HEK293 (cell line): ENCODE measurements around the gene BRD1.
"Not testable (repeated sequence)": the region's sequence is repeated elsewhere in the genome, so short reads cannot be mapped to it uniquely, and the experiment has no call there.

Source experiments
- CTCF ChIA-PET: fragments of 350-600 bp; formaldehyde crosslinking; extraction: SDS; loops from one replicate; lab custom pipeline; 2021; ENCODE audit warnings: antibody characterized with exemption; lab: Yijun Ruan, JAX
- POLR2A ChIA-PET: fragments of 300-600 bp; formaldehyde crosslinking; extraction: SDS; loops from one replicate; lab custom pipeline; 2020; ENCODE audit warnings: antibody characterized with exemption, inconsistent platforms; lab: Yijun Ruan, JAX
- H3K27ac ChIP-seq: fragments of 200-500 bp; sonication (Bioruptor generic); 2 replicates; pipeline ENCODE4 v1.5.1; 2014; ENCODE audit warnings: low read depth, low read length, control low read depth, inconsistent platforms; ENCODE audit errors: extremely low read depth
- H3K36me3 ChIP-seq, 2 experiments: fragments of 200-500 bp in 1 of 2; sonication (Bioruptor generic) in 1 of 2; 1 replicate in 1 of 2; 2 replicates in 1 of 2; pipeline ENCODE4 v1.5.1; 2014 to 2017; ENCODE audit warnings: inconsistent platforms in 2 of 2, low read length in 2 of 2; ENCODE audit not compliant: control insufficient read depth in 2 of 2, insufficient read depth in 1 of 2
- H3K4me1 ChIP-seq: fragments of 200-500 bp; sonication (Bioruptor generic); 2 replicates; pipeline ENCODE4 v1.5.1; 2014; ENCODE audit warnings: mild to moderate bottlenecking, low read length, inconsistent platforms; ENCODE audit not compliant: control insufficient read depth, insufficient read depth
- H3K4me3 ChIP-seq: 2 replicates; pipeline ENCODE4 v1.5.1; 2011; ENCODE audit warnings: low read depth, mild to moderate bottlenecking, control low read depth, low read length, moderate library complexity
- H3K9me3 ChIP-seq: fragments of 200-500 bp; sonication (Bioruptor generic); 2 replicates; pipeline ENCODE4 v1.5.1; 2014; ENCODE audit warnings: low read depth, low read length, inconsistent platforms; ENCODE audit not compliant: control insufficient read depth, insufficient read depth
- EGR2 ChIP-seq: fragments of 450-650 bp; formaldehyde crosslinking; IDR thresholded peaks from 2 replicates; pipeline ENCODE4 v1.5.1; 2016; ENCODE audit warnings: low read depth, missing biosample characterization, missing genetic modification characterization
- HIC1 ChIP-seq: fragments of 450-650 bp; formaldehyde crosslinking; IDR thresholded peaks from 2 replicates; pipeline ENCODE4 v1.5.1; 2016; ENCODE audit warnings: missing biosample characterization, missing genetic modification characterization
- KLF8 ChIP-seq: fragments of 450-650 bp; formaldehyde crosslinking; IDR thresholded peaks from 2 replicates; pipeline ENCODE4 v1.5.1; 2016; ENCODE audit warnings: missing biosample characterization, missing genetic modification characterization
- PBX3 ChIP-seq: sonication (generic); formaldehyde crosslinking; IDR thresholded peaks from 2 replicates; pipeline ENCODE4 v1.8.1; 2022; ENCODE audit warnings: mild to moderate bottlenecking, moderate library complexity, missing genetic modification reagents
- PRDM4 ChIP-seq: fragments of 450-650 bp; formaldehyde crosslinking; IDR thresholded peaks from 2 replicates; pipeline ENCODE4 v1.5.1; 2017; ENCODE audit warnings: missing biosample characterization, missing genetic modification characterization
- SCRT2 ChIP-seq: fragments of 450-650 bp; formaldehyde crosslinking; IDR thresholded peaks from 2 replicates; pipeline ENCODE4 v1.5.1; 2016; ENCODE audit warnings: missing biosample characterization, missing genetic modification characterization
- YY2 ChIP-seq: fragments of 450-650 bp; formaldehyde crosslinking; IDR thresholded peaks from 2 replicates; pipeline ENCODE4 v1.5.1; 2016; ENCODE audit warnings: missing biosample characterization, missing genetic modification characterization
- ZFHX2 ChIP-seq: fragments of 450-650 bp; formaldehyde crosslinking; conservative IDR thresholded peaks from 2 replicates; pipeline ENCODE4 v1.5.1; 2016; ENCODE audit warnings: missing biosample characterization, missing genetic modification characterization
- ZFP3 ChIP-seq: fragments of 450-650 bp; formaldehyde crosslinking; IDR thresholded peaks from 2 replicates; pipeline ENCODE4 v1.5.1; 2016; ENCODE audit warnings: low read depth, missing biosample characterization, missing genetic modification characterization
- ZNF138 ChIP-seq: fragments of 450-650 bp; formaldehyde crosslinking; IDR thresholded peaks from 2 replicates; pipeline ENCODE4 v1.5.1; 2016; ENCODE audit warnings: missing biosample characterization, missing genetic modification characterization, borderline replicate concordance
- ZNF221 ChIP-seq: fragments of 450-650 bp; formaldehyde crosslinking; IDR thresholded peaks from 2 replicates; pipeline ENCODE4 v1.5.1; 2017; ENCODE audit warnings: missing biosample characterization, missing genetic modification characterization, borderline replicate concordance
- ZNF23 ChIP-seq: fragments of 450-650 bp; formaldehyde crosslinking; IDR thresholded peaks from 2 replicates; pipeline ENCODE4 v1.5.1; 2016; ENCODE audit warnings: missing biosample characterization, missing genetic modification characterization, borderline replicate concordance
- ZNF324 ChIP-seq: fragments of 450-650 bp; formaldehyde crosslinking; IDR thresholded peaks from 2 replicates; pipeline ENCODE4 v1.5.1; 2016; ENCODE audit warnings: missing biosample characterization, missing genetic modification characterization
- ZNF335 ChIP-seq: fragments of 450-650 bp; formaldehyde crosslinking; conservative IDR thresholded peaks from 2 replicates; pipeline ENCODE4 v1.5.1; 2016; ENCODE audit warnings: missing biosample characterization, missing genetic modification characterization
- ZNF341 ChIP-seq: fragments of 450-650 bp; formaldehyde crosslinking; IDR thresholded peaks from 2 replicates; pipeline ENCODE4; 2016; ENCODE audit warnings: low read depth, missing biosample characterization, missing genetic modification characterization
- ZNF548 ChIP-seq: fragments of 450-650 bp; formaldehyde crosslinking; IDR thresholded peaks from 2 replicates; pipeline ENCODE4 v1.5.1; 2016; ENCODE audit warnings: missing biosample characterization, missing genetic modification characterization
- ZNF561 ChIP-seq: fragments of 450-650 bp; IDR thresholded peaks from 2 replicates; pipeline ENCODE4 v1.5.1; 2018; ENCODE audit warnings: missing biosample characterization, missing genetic modification characterization, borderline replicate concordance
- ZNF580 ChIP-seq: fragments of 450-650 bp; formaldehyde crosslinking; IDR thresholded peaks from 2 replicates; pipeline ENCODE4 v1.5.1; 2016; ENCODE audit warnings: missing biosample characterization, missing genetic modification characterization
- ZNF791 ChIP-seq: fragments of 450-650 bp; formaldehyde crosslinking; IDR thresholded peaks from 2 replicates; pipeline ENCODE4 v1.5.1; 2016; ENCODE audit warnings: missing biosample characterization, missing genetic modification characterization
- ZSCAN16 ChIP-seq: fragments of 450-650 bp; formaldehyde crosslinking; IDR thresholded peaks from 2 replicates; pipeline ENCODE4 v1.5.1; 2016; ENCODE audit warnings: missing biosample characterization, missing genetic modification characterization

The BRD1 gene

GRCh38 chr22:49763138-49763537 is 64.5 kb downstream of the BRD1 start (continued):
- no peak for TF ChIP-seq PRDM4 (tag by site-specific recombination)
- TF ChIP-seq, all 188 proteins: peak for 0

GRCh38 chr22:49762571-49762970 is 65.1 kb downstream of the BRD1 start:
- H3K9me3 ChIP-seq, H3K4me1 ChIP-seq, H3K36me3 ChIP-seq, H3K4me3 ChIP-seq, H3K27ac ChIP-seq, CTCF ChIA-PET, POLR2A ChIA-PET: not testable (repeated sequence)

GRCh38 chr22:49761836-49762235 is 65.8 kb downstream of the BRD1 start:
- ChIA-PET CTCF (no interaction called here), POLR2A (no interaction called here)
- H3K9me3 ChIP-seq: no peaks in the 10 kb centered on the region
- no peaks in the 10 kb centered on the region for H3K36me3 ChIP-seq
- TF ChIP-seq ZNF221 (tag by site-specific recombination) (no peak), ZNF341 (no peak), ZFHX2 (tag by site-specific recombination) (peak; percentile 35), EGR2 (tag by site-specific recombination) (0 out of 2 replicates have a peak, but pooled peaks have one; percentile 17)
- no peaks in the 10 kb centered on the region for H3K4me1 ChIP-seq
- H3K27ac ChIP-seq: no peak overlapping the region
- no peak overlapping the region for H3K4me3 ChIP-seq

- ChIA-PET CTCF (interaction anchor here (0.7 kb wide), 1 partner anchor 520 kb away, joined by 4 read pairs; no protein-coding TSS in a partner anchor), POLR2A (no interaction called here)
- Histone ChIP-seq H3K27ac (no peak overlapping the region), H3K36me3 (no peaks in the 10 kb centered on the region), H3K9me3 (no peaks in the 10 kb centered on the region), H3K4me3 (no peak overlapping the region), H3K4me1 (no peaks in the 10 kb centered on the region)
- TF ChIP-seq ZNF138 (tag by site-specific recombination) (no peak), ZNF221 (tag by site-specific recombination) (no peak), KLF8 (tag by site-specific recombination) (no peak), ZSCAN16 (no peak), ZNF335 (tag by site-specific recombination) (no peak), SCRT2 (tag by site-specific recombination) (no peak), ZNF791 (tag by site-specific recombination) (no peak), ZNF561 (tag by site-specific recombination) (no peak), ZFP3 (tag by site-specific recombination) (no peak), ZNF548 (no peak)
These were observed 66.8 kb downstream of the BRD1 start for GRCh38 chr22:49760630-49761571.

GRCh38 chr22:49760280-49760629 is 67.4 kb downstream of the BRD1 start:
- Histone ChIP-seq H3K27ac (no peak overlapping the region), H3K9me3 (no peaks in the 10 kb centered on the region), H3K4me3 (no peak overlapping the region), H3K4me1 (no peaks in the 10 kb centered on the region), H3K36me3 (no peaks in the 10 kb centered on the region)
- ChIA-PET POLR2A (no interaction called here), CTCF (interaction anchor here (0.7 kb wide), 1 partner anchor 519 kb away, joined by 4 read pairs; no protein-coding TSS in a partner anchor)
- no peak for TF ChIP-seq HIC1
- TF ChIP-seq ZNF324 (tag by site-specific recombination): no peak
- no peak for TF ChIP-seq PBX3 (CRISPR knock-in tag)
- TF ChIP-seq YY2: no peak
- no peak for TF ChIP-seq ZNF23 (tag by site-specific recombination)
- no peak for TF ChIP-seq ZNF580
- no peak for TF ChIP-seq ZNF221 (tag by site-specific recombination)
